DND-41 (cell line): ENCODE data around the gene KIFAP3.

Experiments used
- CTCF ChIP-seq: IDR thresholded peaks from 2 replicates; pipeline ENCODE4 v1.5.1; 2012; ENCODE audit warnings: borderline replicate concordance, low read length, moderate library complexity, mild to moderate bottlenecking; ENCODE audit not compliant: poor library complexity, severe bottlenecking; ENCODE audit errors: extremely low read depth
- EZH2 ChIP-seq: IDR thresholded peaks from 3 replicates; pipeline ENCODE4 v1.6.1; 2012; ENCODE audit warnings: borderline replicate concordance, low read depth, mild to moderate bottlenecking, moderate library complexity, low read length, inconsistent platforms; ENCODE audit not compliant: severe bottlenecking

- no peak for TF ChIP-seq EZH2
- peak; percentile 4 for TF ChIP-seq CTCF
These were observed 180.7 kb downstream of the KIFAP3 start, which contains the start of gene SCYL3 for GRCh38 chr1:169893645-169894423.
